A549 treated with dexamethasone at 1 μM for 4 hours (cell line): ENCODE results near the gene GNRH2. TPM values are rescaled to one million over a fixed set of nuclear protein-coding genes. Genes with fewer than 3 reads are reported as not detected.

Source experiments
- total RNA-seq: library from RNA; stranded (reverse); fragments of 200-300 nt; extraction: Qiagen RNA extraction; gene quantifications from 5 replicates; pipeline ENCODE4 v1.2.3, GENCODE V29; 2022

Gene GNRH2
- total RNA-seq, result 0.25 to 0.26 TPM in 2 of 5 replicates, not detected in the others

GRCh38 chr20:3043322-3043721 lies at the start of gene GNRH2:
Gene GNRH2 (plus strand): TSS chr20:3043622. CDS start chr20:3044415, 793 bp downstream.

GRCh38 chr20:3045816-3046676 lies 2.6 kb downstream of the GNRH2 start, which contains the start of gene MRPS26:
Gene MRPS26 (plus strand): TSS chr20:3046052. CDS start chr20:3046069, 17 bp downstream.

GRCh38 chr20:3071610-3072529 lies 28.4 kb downstream of the GNRH2 start, which contains the start of gene OXT:
Gene OXT (plus strand): TSS chr20:3071620. CDS start chr20:3071656, 36 bp downstream.

GRCh38 chr20:3084283-3084985 lies 41.0 kb downstream of the GNRH2 start, which contains the start of gene AVP:
Gene AVP (minus strand): TSS chr20:3084724. CDS start chr20:3084674, 50 bp downstream.

Other genes with a start within 250 kb of the GNRH2 start
- 0.04 TPM in 2 of 5 replicates, not detected in the others for gene CPXM1, start 243.0 kb upstream of the GNRH2 start, total RNA-seq
- 0.33 to 0.43 TPM (median 0.39 TPM) in 3 of 5 replicates, not detected in the others for gene C20orf141, start 228.6 kb upstream of the GNRH2 start, total RNA-seq
- not detected in 5 replicates for gene TMEM239, start 227.3 kb upstream of the GNRH2 start, total RNA-seq
- 16.9 to 28.7 TPM (median 26.2 TPM) in 5 replicates for gene PCED1A, start 203.0 kb upstream of the GNRH2 start, total RNA-seq
- 21.4 to 33.9 TPM (median 31.3 TPM) in 5 replicates for gene VPS16, start 202.9 kb upstream of the GNRH2 start, total RNA-seq
- gene PTPRA, start 170.1 kb upstream of the GNRH2 start, total RNA-seq, result 35.3 to 46.4 TPM (median 43.6 TPM) in 5 replicates
- 114 to 149 TPM (median 143 TPM) in 5 replicates for gene MRPS26, start 2.4 kb downstream of the GNRH2 start, total RNA-seq
- not detected in 5 replicates for gene OXT, start 28.0 kb downstream of the GNRH2 start, total RNA-seq
- not detected in 5 replicates for gene AVP, start 41.1 kb downstream of the GNRH2 start, total RNA-seq
- 50.5 to 56.8 TPM (median 53.2 TPM) in 5 replicates for gene FASTKD5, start 116.2 kb downstream of the GNRH2 start, total RNA-seq
- 4.6 to 6.7 TPM (median 6.0 TPM) in 5 replicates for gene UBOX5, start 116.2 kb downstream of the GNRH2 start, total RNA-seq
- 4.5 to 6.7 TPM (median 6.3 TPM) in 5 replicates for gene LZTS3, start 129.9 kb downstream of the GNRH2 start, total RNA-seq
- 82.4 to 107 TPM (median 99.9 TPM) in 5 replicates for gene DDRGK1, start 161.1 kb downstream of the GNRH2 start, total RNA-seq
- 116 to 135 TPM (median 122 TPM) in 5 replicates for gene ITPA, start 165.9 kb downstream of the GNRH2 start, total RNA-seq
- gene SLC4A11, start 195.6 kb downstream of the GNRH2 start, total RNA-seq, result 10.3 to 16.1 TPM (median 15.3 TPM) in 5 replicates